Measurements from ENCODE around the gene MAU2. TPM values are rescaled to one million over a fixed set of nuclear protein-coding genes. Genes with fewer than 3 reads are reported as not detected.

Gene MAU2
- total and polyA plus RNA-seq, 2 of the 13 experiments (the other 11 are each of a cell fraction or from before 2014, with no cell fraction given): 16.8 to 33.8 TPM

DNA sequence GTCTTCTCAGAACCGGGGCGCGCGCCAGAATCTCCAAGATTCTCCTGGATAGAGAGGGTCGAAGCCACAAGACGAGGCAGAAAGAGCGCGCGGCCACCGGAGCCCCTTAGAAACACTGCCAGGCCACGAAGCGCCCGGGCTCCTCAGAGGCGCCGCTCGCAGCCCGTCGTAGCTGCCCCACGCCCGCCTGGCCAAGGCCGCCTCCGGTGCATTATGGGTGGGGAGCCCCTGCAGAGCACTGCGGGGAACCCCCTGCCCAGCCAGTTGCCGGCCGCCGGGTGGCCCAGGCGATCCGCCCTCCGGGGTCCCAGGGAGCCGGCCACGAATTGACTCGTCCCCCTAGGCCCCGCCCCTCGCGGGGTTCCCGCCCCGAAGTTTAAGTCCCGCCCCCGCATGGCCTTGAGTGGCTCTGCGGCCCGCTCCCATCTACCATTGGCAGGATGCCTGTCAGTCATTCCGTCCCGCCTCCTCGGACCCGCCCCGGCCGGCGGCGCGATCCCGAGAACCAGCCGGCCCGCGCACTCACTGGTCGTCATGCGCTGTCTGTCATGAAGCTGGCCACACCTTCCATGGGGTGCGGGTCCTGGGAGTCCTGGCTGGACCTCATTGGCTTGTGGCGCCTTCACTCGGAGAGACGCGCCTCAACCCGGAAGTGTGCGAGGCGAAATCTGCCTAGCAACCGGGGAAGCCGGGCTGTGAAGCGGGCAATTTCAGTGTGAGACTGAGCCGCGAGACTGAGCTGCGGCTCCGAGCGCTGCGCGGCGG lies 64.7 kb downstream of the MAU2 start (continued):
- TF ChIP-seq, protein P1, sequence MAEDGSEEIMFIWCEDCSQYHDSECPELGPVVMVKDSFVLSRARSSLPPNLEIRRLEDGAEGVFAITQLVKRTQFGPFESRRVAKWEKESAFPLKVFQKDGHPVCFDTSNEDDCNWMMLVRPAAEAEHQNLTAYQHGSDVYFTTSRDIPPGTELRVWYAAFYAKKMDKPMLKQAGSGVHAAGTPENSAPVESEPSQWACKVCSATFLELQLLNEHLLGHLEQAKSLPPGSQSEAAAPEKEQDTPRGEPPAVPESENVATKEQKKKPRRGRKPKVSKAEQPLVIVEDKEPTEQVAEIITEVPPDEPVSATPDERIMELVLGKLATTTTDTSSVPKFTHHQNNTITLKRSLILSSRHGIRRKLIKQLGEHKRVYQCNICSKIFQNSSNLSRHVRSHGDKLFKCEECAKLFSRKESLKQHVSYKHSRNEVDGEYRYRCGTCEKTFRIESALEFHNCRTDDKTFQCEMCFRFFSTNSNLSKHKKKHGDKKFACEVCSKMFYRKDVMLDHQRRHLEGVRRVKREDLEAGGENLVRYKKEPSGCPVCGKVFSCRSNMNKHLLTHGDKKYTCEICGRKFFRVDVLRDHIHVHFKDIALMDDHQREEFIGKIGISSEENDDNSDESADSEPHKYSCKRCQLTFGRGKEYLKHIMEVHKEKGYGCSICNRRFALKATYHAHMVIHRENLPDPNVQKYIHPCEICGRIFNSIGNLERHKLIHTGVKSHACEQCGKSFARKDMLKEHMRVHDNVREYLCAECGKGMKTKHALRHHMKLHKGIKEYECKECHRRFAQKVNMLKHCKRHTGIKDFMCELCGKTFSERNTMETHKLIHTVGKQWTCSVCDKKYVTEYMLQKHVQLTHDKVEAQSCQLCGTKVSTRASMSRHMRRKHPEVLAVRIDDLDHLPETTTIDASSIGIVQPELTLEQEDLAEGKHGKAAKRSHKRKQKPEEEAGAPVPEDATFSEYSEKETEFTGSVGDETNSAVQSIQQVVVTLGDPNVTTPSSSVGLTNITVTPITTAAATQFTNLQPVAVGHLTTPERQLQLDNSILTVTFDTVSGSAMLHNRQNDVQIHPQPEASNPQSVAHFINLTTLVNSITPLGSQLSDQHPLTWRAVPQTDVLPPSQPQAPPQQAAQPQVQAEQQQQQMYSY (CRISPR knock-in tag; IDR thresholded peaks at IDR 0.05): peak; percentile 54; the same call in 1 of the 2 replicates
- TF ChIP-seq KDM5B (CRISPR knock-in tag; IDR thresholded peaks at IDR 0.05; ENCODE audit: borderline replicate concordance) (peak; percentile 63; the same call in 1 of the 2 replicates), ZNF160 (CRISPR knock-in tag; IDR thresholded peaks at IDR 0.05) (0 out of 2 replicates have a peak, but pooled peaks have one; percentile 30), NFKB2 (CRISPR knock-in tag; IDR thresholded peaks at IDR 0.05; ENCODE audit: borderline replicate concordance) (0 out of 2 replicates have a peak, but pooled peaks have one; percentile 18), ZNF737 (CRISPR knock-in tag; IDR thresholded peaks at IDR 0.05; ENCODE audit: borderline replicate concordance) (no peak), HOXA3 (CRISPR knock-in tag; IDR thresholded peaks at IDR 0.05) (peak; percentile 76), POLR2AphosphoS2 (IDR thresholded peaks at IDR 0.05; ENCODE audit: low read depth, low read length) (no peak), HNF4G (IDR thresholded peaks at IDR 0.05; ENCODE audit: borderline replicate concordance, low read depth, low read length) (no peak), HNF4G (CRISPR knock-in tag; IDR thresholded peaks at IDR 0.05; ENCODE audit: borderline replicate concordance, low read depth) (no peak)
- TF ChIP-seq, protein P2, sequence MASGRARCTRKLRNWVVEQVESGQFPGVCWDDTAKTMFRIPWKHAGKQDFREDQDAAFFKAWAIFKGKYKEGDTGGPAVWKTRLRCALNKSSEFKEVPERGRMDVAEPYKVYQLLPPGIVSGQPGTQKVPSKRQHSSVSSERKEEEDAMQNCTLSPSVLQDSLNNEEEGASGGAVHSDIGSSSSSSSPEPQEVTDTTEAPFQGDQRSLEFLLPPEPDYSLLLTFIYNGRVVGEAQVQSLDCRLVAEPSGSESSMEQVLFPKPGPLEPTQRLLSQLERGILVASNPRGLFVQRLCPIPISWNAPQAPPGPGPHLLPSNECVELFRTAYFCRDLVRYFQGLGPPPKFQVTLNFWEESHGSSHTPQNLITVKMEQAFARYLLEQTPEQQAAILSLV (CRISPR knock-in tag; IDR thresholded peaks at IDR 0.05; ENCODE audit: borderline replicate concordance): peak; percentile 29; the same call in 1 of the 2 replicates
- TF ChIP-seq, protein P3, sequence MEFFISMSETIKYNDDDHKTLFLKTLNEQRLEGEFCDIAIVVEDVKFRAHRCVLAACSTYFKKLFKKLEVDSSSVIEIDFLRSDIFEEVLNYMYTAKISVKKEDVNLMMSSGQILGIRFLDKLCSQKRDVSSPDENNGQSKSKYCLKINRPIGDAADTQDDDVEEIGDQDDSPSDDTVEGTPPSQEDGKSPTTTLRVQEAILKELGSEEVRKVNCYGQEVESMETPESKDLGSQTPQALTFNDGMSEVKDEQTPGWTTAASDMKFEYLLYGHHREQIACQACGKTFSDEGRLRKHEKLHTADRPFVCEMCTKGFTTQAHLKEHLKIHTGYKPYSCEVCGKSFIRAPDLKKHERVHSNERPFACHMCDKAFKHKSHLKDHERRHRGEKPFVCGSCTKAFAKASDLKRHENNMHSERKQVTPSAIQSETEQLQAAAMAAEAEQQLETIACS (CRISPR knock-in tag; IDR thresholded peaks at IDR 0.05): peak; percentile 92
- TF ChIP-seq, protein P4, sequence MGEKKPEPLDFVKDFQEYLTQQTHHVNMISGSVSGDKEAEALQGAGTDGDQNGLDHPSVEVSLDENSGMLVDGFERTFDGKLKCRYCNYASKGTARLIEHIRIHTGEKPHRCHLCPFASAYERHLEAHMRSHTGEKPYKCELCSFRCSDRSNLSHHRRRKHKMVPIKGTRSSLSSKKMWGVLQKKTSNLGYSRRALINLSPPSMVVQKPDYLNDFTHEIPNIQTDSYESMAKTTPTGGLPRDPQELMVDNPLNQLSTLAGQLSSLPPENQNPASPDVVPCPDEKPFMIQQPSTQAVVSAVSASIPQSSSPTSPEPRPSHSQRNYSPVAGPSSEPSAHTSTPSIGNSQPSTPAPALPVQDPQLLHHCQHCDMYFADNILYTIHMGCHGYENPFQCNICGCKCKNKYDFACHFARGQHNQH (CRISPR knock-in tag; IDR thresholded peaks at IDR 0.05): peak; percentile 53; the same call in 1 of the 2 replicates
- TF ChIP-seq, protein P5, sequence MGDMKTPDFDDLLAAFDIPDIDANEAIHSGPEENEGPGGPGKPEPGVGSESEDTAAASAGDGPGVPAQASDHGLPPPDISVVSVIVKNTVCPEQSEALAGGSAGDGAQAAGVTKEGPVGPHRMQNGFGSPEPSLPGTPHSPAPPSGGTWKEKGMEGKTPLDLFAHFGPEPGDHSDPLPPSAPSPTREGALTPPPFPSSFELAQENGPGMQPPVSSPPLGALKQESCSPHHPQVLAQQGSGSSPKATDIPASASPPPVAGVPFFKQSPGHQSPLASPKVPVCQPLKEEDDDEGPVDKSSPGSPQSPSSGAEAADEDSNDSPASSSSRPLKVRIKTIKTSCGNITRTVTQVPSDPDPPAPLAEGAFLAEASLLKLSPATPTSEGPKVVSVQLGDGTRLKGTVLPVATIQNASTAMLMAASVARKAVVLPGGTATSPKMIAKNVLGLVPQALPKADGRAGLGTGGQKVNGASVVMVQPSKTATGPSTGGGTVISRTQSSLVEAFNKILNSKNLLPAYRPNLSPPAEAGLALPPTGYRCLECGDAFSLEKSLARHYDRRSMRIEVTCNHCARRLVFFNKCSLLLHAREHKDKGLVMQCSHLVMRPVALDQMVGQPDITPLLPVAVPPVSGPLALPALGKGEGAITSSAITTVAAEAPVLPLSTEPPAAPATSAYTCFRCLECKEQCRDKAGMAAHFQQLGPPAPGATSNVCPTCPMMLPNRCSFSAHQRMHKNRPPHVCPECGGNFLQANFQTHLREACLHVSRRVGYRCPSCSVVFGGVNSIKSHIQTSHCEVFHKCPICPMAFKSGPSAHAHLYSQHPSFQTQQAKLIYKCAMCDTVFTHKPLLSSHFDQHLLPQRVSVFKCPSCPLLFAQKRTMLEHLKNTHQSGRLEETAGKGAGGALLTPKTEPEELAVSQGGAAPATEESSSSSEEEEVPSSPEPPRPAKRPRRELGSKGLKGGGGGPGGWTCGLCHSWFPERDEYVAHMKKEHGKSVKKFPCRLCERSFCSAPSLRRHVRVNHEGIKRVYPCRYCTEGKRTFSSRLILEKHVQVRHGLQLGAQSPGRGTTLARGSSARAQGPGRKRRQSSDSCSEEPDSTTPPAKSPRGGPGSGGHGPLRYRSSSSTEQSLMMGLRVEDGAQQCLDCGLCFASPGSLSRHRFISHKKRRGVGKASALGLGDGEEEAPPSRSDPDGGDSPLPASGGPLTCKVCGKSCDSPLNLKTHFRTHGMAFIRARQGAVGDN (CRISPR knock-in tag; IDR thresholded peaks at IDR 0.05): peak; percentile 93

All from HepG2 (cell line).